A549 (cell line): ENCODE measurements around the gene AR. TPM values are rescaled to one million over a fixed set of nuclear protein-coding genes. Genes with fewer than 3 reads are reported as not detected.

Experiments used
- ATAC-seq, 2 experiments: fragments of 200-7000 bp in 1 of 2; fragments of >200 bp in 1 of 2; cut with Nextera tagmentation in 1 of 2; cut with Tn5 transposase in 1 of 2; 3 replicates each; pipeline versions ENCODE4 v1.8.0 to v1.9.1; 2018 to 2020; ENCODE audit warnings: mild to moderate bottlenecking in 1 of 2, moderate library complexity in 1 of 2
- CTCF ChIA-PET: fragments of 300-600 bp; sonication (Branson Sonifier 250); formaldehyde crosslinking; extraction: SDS; loops from one replicate; lab custom pipeline; 2021; ENCODE audit warnings: antibody characterized with exemption, inconsistent platforms; lab: Yijun Ruan, JAX
- POLR2A ChIA-PET: fragments of 350-600 bp; formaldehyde crosslinking; extraction: SDS; loops from one replicate; lab custom pipeline; 2021; ENCODE audit warnings: antibody characterized with exemption, inconsistent platforms; lab: Yijun Ruan, JAX
- DNase-seq, 2 experiments: peaks; one replicate each; pipeline versions ENCODE4 v3.0.0 to v3.0.0-alpha.2; 2011 to 2016; ENCODE audit warnings: low read depth in 1 of 2, low spot score in 1 of 2
- FAIRE-seq: peaks from 2 replicates; lab custom pipeline; 2011; peaks lifted over from hg19 to GRCh38; lab: Jason Lieb, UNC
- H3K27ac ChIP-seq, 2 experiments: fragments of >200 bp; sonication (Bioruptor Twin); formaldehyde crosslinking; 3 replicates each; pipeline ENCODE4 v1.5.1; 2016 to 2017
- H3K4me1 ChIP-seq: fragments of >200 bp; sonication (Bioruptor Twin); formaldehyde crosslinking; 3 replicates; pipeline ENCODE4 v1.6.1; 2016
- H3K4me2 ChIP-seq: fragments of >200 bp; sonication (Bioruptor Twin); formaldehyde crosslinking; 3 replicates; pipeline ENCODE4 v1.6.1; 2016
- H3K4me3 ChIP-seq: fragments of >200 bp; sonication (Bioruptor Twin); formaldehyde crosslinking; 3 replicates; pipeline ENCODE4 v1.5.1; 2016
- H3K9me3 ChIP-seq: fragments of >200 bp; sonication (Bioruptor Twin); formaldehyde crosslinking; 3 replicates; pipeline ENCODE4 v1.6.1; 2016
- ATOH8 ChIP-seq: fragments of 250-450 bp; sonication (Bioruptor Pico); IDR thresholded peaks from 2 replicates; pipeline ENCODE4 v1.5.0; 2020; ENCODE audit warnings: low read depth, mild to moderate bottlenecking, moderate library complexity
- CEBPB ChIP-seq, 2 experiments: fragments of >200 bp in 1 of 2; sonication (Bioruptor Twin) in 1 of 2; formaldehyde crosslinking in 1 of 2; IDR thresholded peaks; 2 replicates each; pipeline ENCODE4 v1.6.1; 2012 to 2016
- CHD2 ChIP-seq: fragments of 150-350 bp; IDR thresholded peaks from 2 replicates; pipeline ENCODE4 v1.6.1; 2014; ENCODE audit warnings: low read length; ENCODE audit not compliant: partially characterized antibody
- CTCF ChIP-seq: fragments of >200 bp; sonication (Bioruptor Twin); formaldehyde crosslinking; IDR thresholded peaks from 3 replicates; pipeline ENCODE4 v1.5.1; 2016
- EHF ChIP-seq: fragments of 250-450 bp; sonication (Bioruptor Pico); IDR thresholded peaks from 2 replicates; pipeline ENCODE4 v1.5.0; 2020; ENCODE audit warnings: mild to moderate bottlenecking
- EHMT2 ChIP-seq: fragments of 200-600 bp; sonication (generic); IDR thresholded peaks from 2 replicates; pipeline ENCODE4 v1.6.1; 2016; ENCODE audit warnings: antibody characterized with exemption, low read depth, mild to moderate bottlenecking, moderate library complexity
- EP300 ChIP-seq, 2 experiments: fragments of >200 bp; sonication (Bioruptor Twin); formaldehyde crosslinking; IDR thresholded peaks; 2 replicates in 1 of 2; 3 replicates in 1 of 2; pipeline ENCODE4 v1.6.1; 2016 to 2017
- ESRRA ChIP-seq: fragments of 150-350 bp; IDR thresholded peaks from 2 replicates; pipeline ENCODE4 v1.6.1; 2014; ENCODE audit warnings: mild to moderate bottlenecking, low read length, borderline replicate concordance
- GATA3 ChIP-seq: IDR thresholded peaks from 2 replicates; pipeline ENCODE4 v1.6.1; 2012; ENCODE audit warnings: borderline replicate concordance
- HEYL ChIP-seq: fragments of 250-450 bp; sonication (Bioruptor Pico); IDR thresholded peaks from 2 replicates; pipeline ENCODE4 v1.8.0; 2021; ENCODE audit warnings: mild to moderate bottlenecking, moderate library complexity
- JUNB ChIP-seq: fragments of >200 bp; sonication (Bioruptor Twin); formaldehyde crosslinking; IDR thresholded peaks from 2 replicates; pipeline ENCODE4 v1.6.1; 2016
- KDM1A ChIP-seq: fragments of 200-600 bp; sonication (generic); IDR thresholded peaks from 2 replicates; pipeline ENCODE4 v1.6.1; 2016; ENCODE audit warnings: low read depth, mild to moderate bottlenecking
- MAFK ChIP-seq: fragments of 450-650 bp; IDR thresholded peaks from 2 replicates; pipeline ENCODE4 v1.6.1; 2014; ENCODE audit not compliant: partially characterized antibody
- NR3C1 ChIP-seq: fragments of >200 bp; sonication (Bioruptor Twin); formaldehyde crosslinking; IDR thresholded peaks from 3 replicates; pipeline ENCODE4 v1.6.1; 2017
- POLR2AphosphoS2 ChIP-seq: conservative IDR thresholded peaks from 2 replicates; pipeline ENCODE4 v1.6.1; 2012; ENCODE audit warnings: low read length, improper control_type of control experiment, inconsistent platforms
- RAD21 ChIP-seq, 2 experiments: fragments of >200 bp in 1 of 2; sonication (Bioruptor Twin) in 1 of 2; formaldehyde crosslinking in 1 of 2; IDR thresholded peaks in 1 of 2; conservative IDR thresholded peaks in 1 of 2; 2 replicates in 1 of 2; 3 replicates in 1 of 2; pipeline ENCODE4 v1.6.1; 2012 to 2018; ENCODE audit warnings: inconsistent platforms in 1 of 2
- RFX5 ChIP-seq: fragments of 450-650 bp; IDR thresholded peaks from 2 replicates; pipeline ENCODE4 v1.7.1; 2014; ENCODE audit warnings: antibody characterized with exemption, mild to moderate bottlenecking, moderate library complexity
- RNF2 ChIP-seq: fragments of 200-600 bp; sonication (generic); IDR thresholded peaks from 2 replicates; pipeline ENCODE4 v1.6.1; 2016; ENCODE audit warnings: low read depth, mild to moderate bottlenecking, antibody characterized with exemption, moderate library complexity, borderline replicate concordance
- TP53 ChIP-seq: fragments of 250-450 bp; sonication (Bioruptor Pico); IDR thresholded peaks from 2 replicates; pipeline ENCODE4 v1.5.0; 2021; ENCODE audit warnings: mild to moderate bottlenecking, moderate library complexity
- ZC3H11A ChIP-seq: fragments of 450-650 bp; IDR thresholded peaks from 2 replicates; pipeline ENCODE4 v1.6.1; 2014; ENCODE audit warnings: antibody characterized with exemption, mild to moderate bottlenecking
- ZFP36 ChIP-seq: fragments of 450-650 bp; IDR thresholded peaks from 2 replicates; pipeline ENCODE4 v1.6.1; 2014; ENCODE audit warnings: borderline replicate concordance; ENCODE audit not compliant: partially characterized antibody
- ZNF302 ChIP-seq: fragments of 250-450 bp; sonication (Bioruptor Pico); IDR thresholded peaks from 2 replicates; pipeline ENCODE4 v1.9.0; 2021; ENCODE audit warnings: inconsistent platforms, mild to moderate bottlenecking, moderate library complexity
- WGBS: methylation state at CpG from one replicate; pipeline ENCODE4 v1.1.6; 2017; ENCODE audit errors: missing lambda C conversion rate; 5-methylcytosine and 5-hydroxymethylcytosine counted together
- polyA plus RNA-seq, 4 experiments: library from polyadenylated mRNA; depleted of rRNA in 3 of 4; stranded (reverse); fragments of >200 nt; fragmentation: RNase III in 1 of 4; extraction: RNeasy Plus Mini Kit Qiagen cat#74134 plus additional on column Dnase treatment in 1 of 4; gene quantifications; 2 replicates in 3 of 4; 3 replicates in 1 of 4; pipeline ENCODE4 v1.2.3, GENCODE V29; 2011 to 2017

Gene AR
- polyA plus RNA-seq, 2 of the 4 experiments (the other 2 are of a cell fraction) = 2.2 to 8.7 TPM

- ChIA-PET POLR2A (no interaction called here), CTCF (interaction anchor here (1.3 kb wide), 1 partner anchor 21 kb away, joined by 3 read pairs; no protein-coding TSS in a partner anchor)
- Histone ChIP-seq H3K4me3 (no peak overlapping the region), H3K27ac (no peak overlapping the region; a peak in 1 of 6 replicates), H3K4me2 (peak overlapping the region; percentile 30; the same call in 2 of the 3 replicates), H3K4me1 (peaks cover 21% of the 10 kb centered on the region; the same call in 2 of the 3 replicates), H3K9me3 (no peaks in the 10 kb centered on the region)
- peak in 1 of 2 experiments; percentile 44; a peak in 1 of 6 replicates for ATAC-seq
- DNase-seq = no peak
- TF ChIP-seq RNF2 = no peak
- no peak for TF ChIP-seq EHF (CRISPR knock-in tag)
- no peak for TF ChIP-seq ESRRA
- TF ChIP-seq GATA3 = no peak
- TF ChIP-seq ZNF302 (CRISPR knock-in tag) = no peak
- FAIRE-seq = no peak
Observed at GRCh38 chrX:67570839-67571238, 27.0 kb downstream of the AR start.

- FAIRE-seq = no peak
- WGBS = 31% methylated on average over 2 of the region's 2 CpGs
- H3K4me1 ChIP-seq = peaks cover 7% of the 10 kb centered on the region; the same call in 1 of the 3 replicates
- POLR2A ChIA-PET = no interaction called here
- CTCF ChIA-PET = interaction anchor here (1.5 kb wide), 1 partner anchor 19 kb away, joined by 3 read pairs; no protein-coding TSS in a partner anchor
- ATAC-seq = no peak
- H3K4me3 ChIP-seq = no peak overlapping the region
- TF ChIP-seq CHD2 = no peak
- TF ChIP-seq MAFK = no peak
- TF ChIP-seq NR3C1 = no peak
- no peak for TF ChIP-seq ATOH8 (CRISPR knock-in tag)
- TF ChIP-seq EHMT2 = no peak
- no peak for TF ChIP-seq ZC3H11A
- TF ChIP-seq ZFP36 = no peak
- TF ChIP-seq RAD21 (conservative IDR thresholded peaks at IDR 0.05 in 1 of 2, IDR thresholded peaks at IDR 0.05 in 1 of 2) = no peak
- no peak for TF ChIP-seq KDM1A
- no peak for TF ChIP-seq TP53 (CRISPR knock-in tag)
- TF ChIP-seq RFX5 = no peak
- TF ChIP-seq EP300 (IDR thresholded peaks at IDR 0.05) = no peak
- no peak for TF ChIP-seq GATA3
- no peak for TF ChIP-seq POLR2AphosphoS2
- no peak for TF ChIP-seq HEYL (CRISPR knock-in tag)
- TF ChIP-seq CTCF = no peak
- no peak for TF ChIP-seq ZNF302 (CRISPR knock-in tag)
- TF ChIP-seq, all 56 proteins: peak for 0
- DNase-seq = no peak
- Histone ChIP-seq H3K27ac (no peak overlapping the region), H3K9me3 (no peaks in the 10 kb centered on the region), H3K4me2 (peak overlapping the region; percentile 17; the same call in 1 of the 3 replicates)
Observed at GRCh38 chrX:67574696-67575095, 30.9 kb downstream of the AR start.

GRCh38 chrX:67582436-67582835 is 38.6 kb downstream of the AR start:
- TF ChIP-seq CTCF = no peak
- TF ChIP-seq CEBPB (IDR thresholded peaks at IDR 0.05) = no peak
- no peak for TF ChIP-seq JUNB
- no peak for TF ChIP-seq EHMT2
- Histone ChIP-seq H3K27ac (no peak overlapping the region), H3K9me3 (no peaks in the 10 kb centered on the region), H3K4me3 (no peak overlapping the region), H3K4me2 (no peak overlapping the region), H3K4me1 (peaks cover 15% of the 10 kb centered on the region; the same call in 2 of the 3 replicates)
- ChIA-PET POLR2A (no interaction called here), CTCF (interaction anchor here (1.0 kb wide), 1 partner anchor 9 kb away, joined by 4 read pairs; no protein-coding TSS in a partner anchor)
- FAIRE-seq (peak; percentile 54), ATAC-seq (no peak), DNase-seq (no peak)
- 66% methylated on average over 4 of the region's 4 CpGs for WGBS
